ENCODE results near the gene LYPD8. TPM values are rescaled to one million over a fixed set of nuclear protein-coding genes. Genes with fewer than 3 reads are reported as not detected.

The LYPD8 gene
- total and polyA plus RNA-seq, 2 donors (not counting 1 experiment from before 2014, with no cell fraction given) = 0.17 TPM; not detected in 1

DNA sequence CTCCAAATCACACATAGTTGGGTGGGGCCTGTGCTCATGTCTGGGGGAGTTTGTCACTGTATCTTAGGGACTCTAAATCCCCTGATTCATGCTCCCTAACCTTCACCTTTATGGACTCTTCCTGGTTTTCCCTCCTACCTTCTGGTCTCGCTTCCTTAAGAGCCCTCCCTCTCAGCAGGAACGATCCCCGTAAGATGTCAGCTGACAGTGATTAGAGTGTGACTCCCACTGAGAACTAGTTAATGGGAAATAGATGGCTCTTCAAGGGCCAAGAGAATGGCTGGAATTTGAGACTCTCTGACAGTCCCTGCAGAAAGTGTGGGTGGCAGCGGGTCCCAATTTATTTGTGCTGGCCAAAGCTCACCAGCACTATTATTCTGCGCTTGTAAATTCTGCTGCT is 22.0 kb downstream of the LYPD8 start:
- no peak for TF ChIP-seq EZH2 (IDR thresholded peaks at IDR 0.05; ENCODE audit: low read length, missing control alignments)
- TF ChIP-seq, protein P1, sequence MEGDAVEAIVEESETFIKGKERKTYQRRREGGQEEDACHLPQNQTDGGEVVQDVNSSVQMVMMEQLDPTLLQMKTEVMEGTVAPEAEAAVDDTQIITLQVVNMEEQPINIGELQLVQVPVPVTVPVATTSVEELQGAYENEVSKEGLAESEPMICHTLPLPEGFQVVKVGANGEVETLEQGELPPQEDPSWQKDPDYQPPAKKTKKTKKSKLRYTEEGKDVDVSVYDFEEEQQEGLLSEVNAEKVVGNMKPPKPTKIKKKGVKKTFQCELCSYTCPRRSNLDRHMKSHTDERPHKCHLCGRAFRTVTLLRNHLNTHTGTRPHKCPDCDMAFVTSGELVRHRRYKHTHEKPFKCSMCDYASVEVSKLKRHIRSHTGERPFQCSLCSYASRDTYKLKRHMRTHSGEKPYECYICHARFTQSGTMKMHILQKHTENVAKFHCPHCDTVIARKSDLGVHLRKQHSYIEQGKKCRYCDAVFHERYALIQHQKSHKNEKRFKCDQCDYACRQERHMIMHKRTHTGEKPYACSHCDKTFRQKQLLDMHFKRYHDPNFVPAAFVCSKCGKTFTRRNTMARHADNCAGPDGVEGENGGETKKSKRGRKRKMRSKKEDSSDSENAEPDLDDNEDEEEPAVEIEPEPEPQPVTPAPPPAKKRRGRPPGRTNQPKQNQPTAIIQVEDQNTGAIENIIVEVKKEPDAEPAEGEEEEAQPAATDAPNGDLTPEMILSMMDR (conservative IDR thresholded peaks at IDR 0.05 in 1 of 2, IDR thresholded peaks at IDR 0.05 in 1 of 2; ENCODE audit: low read depth in 1 of 2, low read length in 2 of 2) = no peak
- Histone ChIP-seq H3K36me3 (ENCODE audit: control insufficient read depth, insufficient read depth, low read length) (no peaks in the 10 kb centered on the region), H3K4me1 (ENCODE audit: control insufficient read depth, extremely low read depth, insufficient read depth, low read length) (no peaks in the 10 kb centered on the region), H3K27me3 (ENCODE audit: control insufficient read depth, insufficient read depth, low read length) (no peaks in the 10 kb centered on the region), H3K9me3 (ENCODE audit: control insufficient read depth, insufficient read depth, low read depth, low read length) (no peaks in the 10 kb centered on the region), H3K4me2 (ENCODE audit: extremely low read depth, insufficient read depth, low read length) (no peak overlapping the region), H3K79me2 (ENCODE audit: control insufficient read depth, insufficient read depth, low read length) (no peaks in the 10 kb centered on the region), H3K27ac (ENCODE audit: insufficient read depth, low read length) (no peak overlapping the region), H4K20me1 (ENCODE audit: control insufficient read depth, extremely low read depth, insufficient read depth, low read length) (no peaks in the 10 kb centered on the region), H3K4me3 (replicated peaks in 1 of 4; ENCODE audit: control extremely low read depth in 1 of 4, insufficient read depth in 1 of 4, low read depth in 3 of 4, low read length in 4 of 4) (no peak overlapping the region), H3K9ac (ENCODE audit: insufficient read depth, low read length) (no peak overlapping the region), H2AFZ (ENCODE audit: low read length) (no peak overlapping the region)
- no peak for DNase-seq (ENCODE audit: low read depth in 2 of 2)

DNA sequence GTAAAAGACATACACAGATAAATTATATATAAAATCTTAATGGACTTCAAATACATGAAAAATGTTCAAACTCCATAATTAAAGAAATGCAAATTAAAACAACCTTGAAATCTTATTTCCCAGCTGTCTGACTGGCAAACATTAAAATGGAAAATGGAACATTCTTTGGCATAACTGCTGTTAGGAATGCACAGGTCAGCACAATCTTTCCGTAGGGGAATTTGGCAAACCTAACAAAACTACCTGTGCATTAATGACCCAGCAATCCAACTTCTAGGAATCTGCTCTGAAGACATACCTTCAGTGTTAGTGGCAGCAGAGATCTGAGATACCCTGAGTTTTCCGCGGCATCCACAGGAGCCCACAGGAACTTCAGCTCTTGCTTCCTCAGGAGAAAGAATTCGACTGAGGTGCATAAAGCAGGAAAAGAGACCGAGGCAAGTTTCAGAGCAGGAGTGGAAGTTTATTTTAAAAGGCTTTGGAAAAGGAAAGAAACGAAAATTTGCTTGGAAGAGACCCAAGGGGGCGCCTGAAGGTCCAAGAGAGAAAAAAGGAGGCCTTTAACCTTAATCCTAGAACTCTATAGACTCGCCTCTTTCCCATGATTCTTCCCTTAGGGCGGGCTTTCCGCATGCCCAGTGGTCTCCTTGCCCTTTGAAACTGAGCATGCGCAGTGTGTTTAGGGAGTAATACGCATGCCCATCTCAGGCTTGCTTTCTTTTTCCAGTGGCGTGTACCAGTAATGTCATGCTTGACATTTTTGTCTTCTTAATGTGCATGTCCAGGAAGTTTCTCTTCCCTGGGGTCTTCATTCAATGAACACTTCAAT is 24.8 kb downstream of the LYPD8 start:
- no peaks in the 10 kb centered on the region for H3K4me1 ChIP-seq (ENCODE audit: control insufficient read depth, extremely low read depth, insufficient read depth, low read length)
- H3K4me2 ChIP-seq (ENCODE audit: extremely low read depth, insufficient read depth, low read length) = no peak overlapping the region
- H3K4me3 ChIP-seq (replicated peaks in 1 of 4; ENCODE audit: control extremely low read depth in 1 of 4, insufficient read depth in 1 of 4, low read depth in 3 of 4, low read length in 4 of 4) = no peak overlapping the region
- no peaks in the 10 kb centered on the region for H3K36me3 ChIP-seq (ENCODE audit: control insufficient read depth, insufficient read depth, low read length)
- no peaks in the 10 kb centered on the region for H3K79me2 ChIP-seq (ENCODE audit: control insufficient read depth, insufficient read depth, low read length)
- TF ChIP-seq, protein P1 (conservative IDR thresholded peaks at IDR 0.05 in 1 of 2, IDR thresholded peaks at IDR 0.05 in 1 of 2; ENCODE audit: low read depth in 1 of 2, low read length in 2 of 2) = no peak
- TF ChIP-seq EZH2 (IDR thresholded peaks at IDR 0.05; ENCODE audit: low read length, missing control alignments) = no peak
- H3K27me3 ChIP-seq (ENCODE audit: control insufficient read depth, insufficient read depth, low read length) = no peaks in the 10 kb centered on the region
- no peaks in the 10 kb centered on the region for H4K20me1 ChIP-seq (ENCODE audit: control insufficient read depth, extremely low read depth, insufficient read depth, low read length)
- H3K9me3 ChIP-seq (ENCODE audit: control insufficient read depth, insufficient read depth, low read depth, low read length) = no peaks in the 10 kb centered on the region
- DNase-seq (ENCODE audit: low read depth in 2 of 2) = no peak
- H3K27ac ChIP-seq (ENCODE audit: insufficient read depth, low read length) = no peak overlapping the region
- H3K9ac ChIP-seq (ENCODE audit: insufficient read depth, low read length) = no peak overlapping the region
- no peak overlapping the region for H2AFZ ChIP-seq (ENCODE audit: low read length)

DNA sequence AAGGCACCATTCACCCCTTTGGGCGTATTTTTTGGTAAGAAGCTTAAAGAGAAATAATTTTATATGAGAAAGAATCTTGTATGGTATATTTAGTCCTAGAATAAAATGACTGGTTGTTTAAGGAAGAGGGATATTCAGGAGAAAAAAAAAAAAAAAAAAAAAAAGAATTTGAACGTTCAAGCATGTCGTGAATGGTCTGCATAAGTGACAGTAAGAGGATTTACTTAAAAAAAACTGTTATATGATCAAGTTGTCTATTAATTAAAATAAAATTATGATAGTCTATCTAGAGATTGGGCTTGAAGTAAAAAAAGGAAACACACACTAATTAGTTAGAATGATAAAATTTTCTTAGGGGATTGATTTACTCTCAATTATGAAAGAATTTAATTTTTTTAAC is 41.3 kb downstream of the LYPD8 start:
- H3K4me2 ChIP-seq (ENCODE audit: extremely low read depth, insufficient read depth, low read length) = no peak overlapping the region
- no peak overlapping the region for H3K9ac ChIP-seq (ENCODE audit: insufficient read depth, low read length)
- H3K27me3 ChIP-seq (ENCODE audit: control insufficient read depth, insufficient read depth, low read length) = no peaks in the 10 kb centered on the region
- no peak for TF ChIP-seq EZH2 (IDR thresholded peaks at IDR 0.05; ENCODE audit: low read length, missing control alignments)
- TF ChIP-seq, protein P1 (conservative IDR thresholded peaks at IDR 0.05 in 1 of 2, IDR thresholded peaks at IDR 0.05 in 1 of 2; ENCODE audit: low read depth in 1 of 2, low read length in 2 of 2) = no peak
- H3K4me1 ChIP-seq (ENCODE audit: control insufficient read depth, extremely low read depth, insufficient read depth, low read length) = no peaks in the 10 kb centered on the region
- DNase-seq (ENCODE audit: low read depth in 2 of 2) = peak; percentile 1 to 5
- H3K79me2 ChIP-seq (ENCODE audit: control insufficient read depth, insufficient read depth, low read length) = no peaks in the 10 kb centered on the region
- H3K4me3 ChIP-seq (replicated peaks in 1 of 4; ENCODE audit: control extremely low read depth in 1 of 4, insufficient read depth in 1 of 4, low read depth in 3 of 4, low read length in 4 of 4) = no peak overlapping the region
- no peak overlapping the region for H3K27ac ChIP-seq (ENCODE audit: insufficient read depth, low read length)
- no peak overlapping the region for H2AFZ ChIP-seq (ENCODE audit: low read length)
- no peaks in the 10 kb centered on the region for H3K9me3 ChIP-seq (ENCODE audit: control insufficient read depth, insufficient read depth, low read depth, low read length)
- no peaks in the 10 kb centered on the region for H4K20me1 ChIP-seq (ENCODE audit: control insufficient read depth, extremely low read depth, insufficient read depth, low read length)
- no peaks in the 10 kb centered on the region for H3K36me3 ChIP-seq (ENCODE audit: control insufficient read depth, insufficient read depth, low read length)

Measured in fibroblast of lung (primary cell).